Stimulated activated CD4-positive, alpha-beta T cell treated with anti-CD3 and anti-CD28 coated beads, Interleukin-4, amount 100 ng/mL, for 4 hours (primary cell): ENCODE results near the gene PRMT9.

Experiments used
- DNase-seq, 2 experiments: peaks; one replicate each; pipeline ENCODE4 v3.0.0-alpha.2; 2020

Gene PRMT9

GRCh38 chr4:147617841-147618691 lies 65.9 kb downstream of the PRMT9 start:
- DNase-seq, result no peak

GRCh38 chr4:147617173-147617840 lies 66.7 kb downstream of the PRMT9 start, which contains the start of gene TMEM184C:
Gene TMEM184C (plus strand): TSS chr4:147617397. CDS start chr4:147617957, 560 bp downstream.
- peak; percentile 97 to 98 for DNase-seq

- no peak for DNase-seq
Observed at GRCh38 chr4:147616849-147617172, 67.2 kb downstream of the PRMT9 start.

- DNase-seq, result no peak
Observed at GRCh38 chr4:147610686-147611085, 73.3 kb downstream of the PRMT9 start.

GRCh38 chr4:147607471-147607870 lies 76.5 kb downstream of the PRMT9 start:
- DNase-seq, result no peak

- no peak for DNase-seq
Observed at GRCh38 chr4:147605499-147605898, 78.5 kb downstream of the PRMT9 start.

GRCh38 chr4:147599769-147600168 lies 84.2 kb downstream of the PRMT9 start:
- DNase-seq, result no peak

GRCh38 chr4:147599206-147599605 lies 84.8 kb downstream of the PRMT9 start:
- no peak for DNase-seq

- DNase-seq, result no peak
Observed at GRCh38 chr4:147597561-147597960, 86.4 kb downstream of the PRMT9 start.

- DNase-seq, result no peak
Observed at GRCh38 chr4:147596981-147597380, 87.0 kb downstream of the PRMT9 start.

- no peak for DNase-seq
Observed at GRCh38 chr4:147596377-147596776, 87.6 kb downstream of the PRMT9 start.

GRCh38 chr4:147594578-147594977 lies 89.4 kb downstream of the PRMT9 start:
- DNase-seq, result no peak

- no peak for DNase-seq
Observed at GRCh38 chr4:147594107-147594506, 89.9 kb downstream of the PRMT9 start.

- DNase-seq, result no peak
Observed at GRCh38 chr4:147591106-147591505, 92.9 kb downstream of the PRMT9 start.

- DNase-seq, result peak in 1 of 2 experiments; percentile 25
Observed at GRCh38 chr4:147590249-147590920, 93.6 kb downstream of the PRMT9 start.

- DNase-seq, result no peak
Observed at GRCh38 chr4:147589586-147589985, 94.4 kb downstream of the PRMT9 start.
